ENCODE data around the gene ZNF335. TPM values are rescaled to one million over a fixed set of nuclear protein-coding genes. Genes with fewer than 3 reads are reported as not detected.
"Not testable (repeated sequence)": the region's sequence is repeated elsewhere in the genome, so short reads cannot be mapped to it uniquely, and the experiment has no call there.

The ZNF335 gene
- total RNA-seq, 2 experiments from 2014 or later = 33.1 to 34.5 TPM

GRCh38 chr20:45959956-45960630 lies 11.9 kb downstream of the ZNF335 start:
- no peaks in the 10 kb centered on the region for H3K9me3 Mint-ChIP-seq (ENCODE audit: insufficient read depth)
- ATAC-seq (no peak), DNase-seq (no peak)
- H3K27ac Mint-ChIP-seq = no peak overlapping the region
- H3K4me3 Mint-ChIP-seq = no peak overlapping the region
- no peaks in the 10 kb centered on the region for H3K27me3 Mint-ChIP-seq (ENCODE audit: low read depth)
- peaks cover 5% of the 10 kb centered on the region for H3K4me1 Mint-ChIP-seq (ENCODE audit: low read depth)
- ChIA-PET POLR2A (interaction anchor here (1.2 to 1.4 kb wide), 2 partner anchors 13 to 26 kb away, joined by 3 to 6 read pairs; partner anchors contain the start of gene PCIF1), CTCF (interaction anchor here (1.9 to 6.5 kb wide), 3 partner anchors 10 to 161 kb away, joined by 9 to 74 read pairs (median 21); no protein-coding TSS in a partner anchor)
- peaks cover 65% of the 10 kb centered on the region for H3K36me3 Mint-ChIP-seq (ENCODE audit: low read depth)

- H3K36me3 Mint-ChIP-seq (ENCODE audit: low read depth) = peaks cover 59% of the 10 kb centered on the region
- H3K27ac Mint-ChIP-seq = no peak overlapping the region
- no peak overlapping the region for H3K4me3 Mint-ChIP-seq
- ChIA-PET CTCF (interaction anchor here (2.0 to 6.5 kb wide), 3 partner anchors 11 to 160 kb away, joined by 5 to 74 read pairs (median 9); partner anchors contain the start of gene PCIF1), POLR2A (interaction anchor here (0.7 kb wide), 1 partner anchor 10 kb away, joined by 3 read pairs; no protein-coding TSS in a partner anchor)
- H3K9me3 Mint-ChIP-seq (ENCODE audit: insufficient read depth) = no peaks in the 10 kb centered on the region
- ATAC-seq = no peak
- H3K4me1 Mint-ChIP-seq (ENCODE audit: low read depth) = peaks cover 5% of the 10 kb centered on the region
- H3K27me3 Mint-ChIP-seq (ENCODE audit: low read depth) = no peaks in the 10 kb centered on the region
- DNase-seq = no peak
Measured at GRCh38 chr20:45959126-45959525, 12.9 kb downstream of the ZNF335 start.

DNA sequence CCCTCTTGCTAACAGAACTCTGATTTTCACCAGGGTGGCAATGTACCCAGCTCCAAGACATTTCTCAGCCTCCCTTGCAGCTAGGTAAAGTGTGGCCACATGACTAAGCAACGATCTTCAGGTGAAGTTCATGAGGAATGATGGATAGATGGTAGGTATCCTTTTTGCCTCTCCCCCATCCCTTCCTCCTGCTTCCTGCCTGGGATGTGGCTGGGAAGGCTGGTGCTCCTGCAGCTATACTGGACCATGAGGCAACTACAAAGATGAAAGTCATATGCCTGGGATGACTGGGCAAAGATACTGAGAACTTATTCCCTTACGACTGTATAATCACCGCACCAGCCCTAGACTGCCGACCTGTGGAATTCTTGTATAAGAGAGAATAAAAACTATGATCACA lies 13.4 kb downstream of the ZNF335 start:
- no peak overlapping the region for H3K4me3 Mint-ChIP-seq
- H3K9me3 Mint-ChIP-seq (ENCODE audit: insufficient read depth) = no peaks in the 10 kb centered on the region
- CTCF ChIA-PET = interaction anchor here (2.0 to 6.5 kb wide), 3 partner anchors 11 to 159 kb away, joined by 5 to 74 read pairs (median 9); partner anchors contain the start of gene PCIF1
- H3K4me1 Mint-ChIP-seq (ENCODE audit: low read depth) = peaks cover 4% of the 10 kb centered on the region
- peaks cover 59% of the 10 kb centered on the region for H3K36me3 Mint-ChIP-seq (ENCODE audit: low read depth)
- no peaks in the 10 kb centered on the region for H3K27me3 Mint-ChIP-seq (ENCODE audit: low read depth)
- POLR2A ChIA-PET = interaction anchor here (0.8 kb wide), 2 partner anchors 11 to 24 kb away, joined by 3 to 4 read pairs; no protein-coding TSS in a partner anchor
- ATAC-seq (no peak), DNase-seq (no peak)
- no peak overlapping the region for H3K27ac Mint-ChIP-seq

- ChIA-PET CTCF (interaction anchor here (2.0 to 6.5 kb wide), 3 partner anchors 13 to 158 kb away, joined by 5 to 74 read pairs (median 9); partner anchors contain the start of gene PCIF1), POLR2A (interaction anchor here (0.8 kb wide), 2 partner anchors 10 to 22 kb away, joined by 3 to 4 read pairs; no protein-coding TSS in a partner anchor)
- DNase-seq (no peak), ATAC-seq (no peak)
- Mint-ChIP-seq H3K27ac (no peak overlapping the region), H3K4me3 (no peak overlapping the region), H3K4me1 (ENCODE audit: low read depth) (no peaks in the 10 kb centered on the region), H3K9me3 (ENCODE audit: insufficient read depth) (no peaks in the 10 kb centered on the region), H3K36me3 (ENCODE audit: low read depth) (peaks cover 50% of the 10 kb centered on the region), H3K27me3 (ENCODE audit: low read depth) (no peaks in the 10 kb centered on the region)
Measured at GRCh38 chr20:45957021-45957941, 14.7 kb downstream of the ZNF335 start.

GRCh38 chr20:45956326-45956725 lies 15.7 kb downstream of the ZNF335 start:
- POLR2A ChIA-PET; H3K27ac Mint-ChIP-seq; H3K9me3 Mint-ChIP-seq (ENCODE audit: insufficient read depth); H3K27me3 Mint-ChIP-seq (ENCODE audit: low read depth); H3K4me1 Mint-ChIP-seq (ENCODE audit: low read depth); DNase-seq; CTCF ChIA-PET; H3K4me3 Mint-ChIP-seq; ATAC-seq: not testable (repeated sequence)
- H3K36me3 Mint-ChIP-seq (ENCODE audit: low read depth) = peaks cover 52% of the 10 kb centered on the region

DNA sequence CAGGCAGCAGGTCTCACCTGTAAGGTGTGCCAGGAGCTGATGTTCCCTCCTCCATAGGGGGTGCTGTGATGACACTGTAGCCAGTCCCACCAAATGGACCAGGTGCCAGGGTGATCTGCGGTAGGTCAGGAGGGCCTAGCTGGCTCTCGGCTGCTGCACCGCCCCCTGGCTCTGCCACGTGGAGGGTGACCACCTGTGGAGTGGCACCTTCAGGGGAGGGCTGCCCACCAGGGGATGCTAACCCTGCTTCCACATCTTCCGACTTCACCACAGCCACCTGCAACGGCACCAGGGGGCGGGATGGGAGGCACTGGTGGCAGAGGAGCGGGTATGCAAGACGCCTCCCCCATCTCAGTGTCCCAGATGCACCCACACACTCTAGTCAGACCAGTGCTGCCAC lies 18.3 kb downstream of the ZNF335 start:
- DNase-seq (no peak), ATAC-seq (no peak)
- POLR2A ChIA-PET = interaction anchor here (1.1 to 1.6 kb wide), 3 partner anchors 16 to 137 kb away, joined by 4 to 6 read pairs (median 5); no protein-coding TSS in a partner anchor
- Mint-ChIP-seq H3K4me1 (ENCODE audit: low read depth) (no peaks in the 10 kb centered on the region), H3K27ac (no peak overlapping the region), H3K36me3 (ENCODE audit: low read depth) (peaks cover 46% of the 10 kb centered on the region), H3K9me3 (ENCODE audit: insufficient read depth) (no peaks in the 10 kb centered on the region), H3K27me3 (ENCODE audit: low read depth) (no peaks in the 10 kb centered on the region), H3K4me3 (no peak overlapping the region)
- CTCF ChIA-PET = interaction anchor here (0.9 to 2.9 kb wide), 4 partner anchors 9 to 154 kb away, joined by 3 to 17 read pairs (median 6); partner anchors contain the start of gene PCIF1

GRCh38 chr20:45952861-45953260 lies 19.1 kb downstream of the ZNF335 start:
- H3K36me3 Mint-ChIP-seq (ENCODE audit: low read depth) = peaks cover 41% of the 10 kb centered on the region
- ChIA-PET CTCF (interaction anchor here (0.9 to 2.9 kb wide), 4 partner anchors 10 to 154 kb away, joined by 3 to 17 read pairs (median 6); partner anchors contain the start of gene PCIF1), POLR2A (interaction anchor here (1.1 to 1.6 kb wide), 3 partner anchors 16 to 136 kb away, joined by 4 to 6 read pairs (median 5); no protein-coding TSS in a partner anchor)
- H3K4me3 Mint-ChIP-seq = no peak overlapping the region
- no peak overlapping the region for H3K27ac Mint-ChIP-seq
- ATAC-seq = no peak
- H3K9me3 Mint-ChIP-seq (ENCODE audit: insufficient read depth) = no peaks in the 10 kb centered on the region
- DNase-seq = no peak
- H3K27me3 Mint-ChIP-seq (ENCODE audit: low read depth) = no peaks in the 10 kb centered on the region
- no peaks in the 10 kb centered on the region for H3K4me1 Mint-ChIP-seq (ENCODE audit: low read depth)

GRCh38 chr20:45951925-45952834 lies 19.8 kb downstream of the ZNF335 start:
- peak overlapping the region; percentile 39 for H3K27ac Mint-ChIP-seq
- no peaks in the 10 kb centered on the region for H3K27me3 Mint-ChIP-seq (ENCODE audit: low read depth)
- CTCF ChIA-PET = interaction anchor here (2.1 to 2.9 kb wide), 3 partner anchors 11 to 153 kb away, joined by 7 to 17 read pairs (median 8); no protein-coding TSS in a partner anchor
- peaks cover 44% of the 10 kb centered on the region for H3K36me3 Mint-ChIP-seq (ENCODE audit: low read depth)
- ATAC-seq = no peak
- no peaks in the 10 kb centered on the region for H3K4me1 Mint-ChIP-seq (ENCODE audit: low read depth)
- DNase-seq = no peak
- H3K9me3 Mint-ChIP-seq (ENCODE audit: insufficient read depth) = no peaks in the 10 kb centered on the region
- no peak overlapping the region for H3K4me3 Mint-ChIP-seq
- POLR2A ChIA-PET = interaction anchor here (0.9 to 1.6 kb wide), 3 partner anchors 15 to 140 kb away, joined by 3 to 6 read pairs (median 5); partner anchors contain the start of gene UBE2C

DNA sequence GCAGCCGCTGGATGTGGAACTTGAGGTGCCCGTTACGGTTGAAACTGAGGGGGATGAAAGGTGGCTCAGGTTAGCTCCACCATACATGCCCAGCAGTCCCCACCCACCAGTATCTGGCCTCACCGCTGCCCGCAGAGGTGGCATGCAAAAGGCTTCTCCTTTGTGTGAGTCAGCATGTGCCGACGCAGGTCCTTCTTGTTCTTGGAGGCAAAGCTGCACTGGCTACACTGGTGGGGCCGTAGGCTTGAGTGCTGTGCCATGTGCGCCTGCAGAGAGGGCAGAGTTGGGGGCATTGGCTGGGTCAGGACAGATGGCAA lies 21.7 kb downstream of the ZNF335 start:
- peaks cover 8% of the 10 kb centered on the region for H3K4me1 Mint-ChIP-seq (ENCODE audit: low read depth)
- ChIA-PET CTCF (interaction anchor here (2.2 to 2.6 kb wide), 2 partner anchors 20 to 151 kb away, joined by 7 to 11 read pairs; no protein-coding TSS in a partner anchor), POLR2A (interaction anchor here (1.6 to 3.7 kb wide), 3 partner anchors 13 to 21 kb away, joined by 5 to 18 read pairs (median 14); partner anchors contain the start of genes PCIF1 and ZNF335)
- no peaks in the 10 kb centered on the region for H3K27me3 Mint-ChIP-seq (ENCODE audit: low read depth)
- H3K27ac Mint-ChIP-seq = no peak overlapping the region
- no peak for ATAC-seq
- no peak overlapping the region for H3K4me3 Mint-ChIP-seq
- H3K9me3 Mint-ChIP-seq (ENCODE audit: insufficient read depth) = no peaks in the 10 kb centered on the region
- DNase-seq = no peak
- peaks cover 47% of the 10 kb centered on the region for H3K36me3 Mint-ChIP-seq (ENCODE audit: low read depth)

GRCh38 chr20:45949542-45950329 lies 22.3 kb downstream of the ZNF335 start:
- ChIA-PET POLR2A (interaction anchor here (1.0 to 3.7 kb wide), 8 partner anchors 10 to 137 kb away, joined by 3 to 18 read pairs (median 4); partner anchors contain the start of genes PCIF1 and ZNF335), CTCF (interaction anchor here (2.2 to 2.6 kb wide), 2 partner anchors 21 to 151 kb away, joined by 7 to 11 read pairs; no protein-coding TSS in a partner anchor)
- Mint-ChIP-seq H3K4me1 (ENCODE audit: low read depth) (peaks cover 8% of the 10 kb centered on the region), H3K27me3 (ENCODE audit: low read depth) (no peaks in the 10 kb centered on the region), H3K9me3 (ENCODE audit: insufficient read depth) (no peaks in the 10 kb centered on the region), H3K4me3 (no peak overlapping the region), H3K36me3 (ENCODE audit: low read depth) (peaks cover 52% of the 10 kb centered on the region), H3K27ac (no peak overlapping the region)
- no peak for DNase-seq
- no peak for ATAC-seq
